ENCODE data around the gene PLPP3.

GRCh38 chr1:56543783-56544612 is 35.4 kb downstream of the PLPP3 start:
- no peak for TF ChIP-seq CTCF (IDR thresholded peaks at IDR 0.05)
- TF ChIP-seq POLR2A (IDR thresholded peaks at IDR 0.05) = no peak
